Measurements from ENCODE around the gene ACSBG1.

Gene ACSBG1

GRCh38 chr15:78204351-78205309, 29.7 kb downstream of the ACSBG1 start:
- DNase-seq (ENCODE audit: low spot score): no peak
- FAIRE-seq: no peak

- no peak for FAIRE-seq
- DNase-seq (ENCODE audit: low spot score): no peak
These were observed 30.8 kb downstream of the ACSBG1 start for GRCh38 chr15:78203346-78204225.

GRCh38 chr15:78201281-78202190, 32.8 kb downstream of the ACSBG1 start:
- DNase-seq (ENCODE audit: low spot score): no peak

GRCh38 chr15:78200276-78200930, 34.0 kb downstream of the ACSBG1 start:
- no peak for FAIRE-seq

More at GRCh38 chr15:78201281-78202190, 32.8 kb downstream of the ACSBG1 start:
- no peak for FAIRE-seq

GRCh38 chr15:78197632-78198031, 36.7 kb downstream of the ACSBG1 start:
- FAIRE-seq: no peak
- DNase-seq (ENCODE audit: low spot score): no peak

More at GRCh38 chr15:78200276-78200930, 34.0 kb downstream of the ACSBG1 start:
- no peak for DNase-seq (ENCODE audit: low spot score)

- DNase-seq (ENCODE audit: low spot score): peak; percentile 60
- FAIRE-seq: peak; percentile 86
These were observed 38.6 kb downstream of the ACSBG1 start for GRCh38 chr15:78195735-78196201.

- no peak for FAIRE-seq
These were observed 39.8 kb downstream of the ACSBG1 start for GRCh38 chr15:78194568-78194925.

GRCh38 chr15:78193731-78194567, 40.4 kb downstream of the ACSBG1 start:
- no peak for FAIRE-seq
- DNase-seq (ENCODE audit: low spot score): no peak

More at GRCh38 chr15:78194568-78194925, 39.8 kb downstream of the ACSBG1 start:
- no peak for DNase-seq (ENCODE audit: low spot score)

- peak; percentile 77 for FAIRE-seq
These were observed 41.4 kb downstream of the ACSBG1 start for GRCh38 chr15:78192826-78193594.

GRCh38 chr15:78182821-78183220, 51.5 kb downstream of the ACSBG1 start:
- DNase-seq (ENCODE audit: low spot score) (no peak), FAIRE-seq (no peak)

More at GRCh38 chr15:78192826-78193594, 41.4 kb downstream of the ACSBG1 start:
- no peak for DNase-seq (ENCODE audit: low spot score)

GRCh38 chr15:78182336-78182700, 52.0 kb downstream of the ACSBG1 start:
- DNase-seq (ENCODE audit: low spot score) (no peak), FAIRE-seq (no peak)

GRCh38 chr15:78179906-78180305, 54.5 kb downstream of the ACSBG1 start:
- DNase-seq (ENCODE audit: low spot score): no peak
- FAIRE-seq: peak; percentile 55

GRCh38 chr15:78179286-78179840, 55.0 kb downstream of the ACSBG1 start:
- DNase-seq (ENCODE audit: low spot score) (no peak), FAIRE-seq (no peak)

GRCh38 chr15:78178064-78178463, 56.3 kb downstream of the ACSBG1 start:
- FAIRE-seq: no peak
- no peak for DNase-seq (ENCODE audit: low spot score)

- DNase-seq (ENCODE audit: low spot score) (peak; percentile 66), FAIRE-seq (peak; percentile 5)
These were observed 56.9 kb downstream of the ACSBG1 start for GRCh38 chr15:78177447-78177873.

- FAIRE-seq (no peak), DNase-seq (ENCODE audit: low spot score) (no peak)
These were observed 59.0 kb downstream of the ACSBG1 start for GRCh38 chr15:78175330-78175729.

GRCh38 chr15:78174401-78174800, 60.0 kb downstream of the ACSBG1 start:
- FAIRE-seq (no peak), DNase-seq (ENCODE audit: low spot score) (no peak)

- FAIRE-seq: no peak
- DNase-seq (ENCODE audit: low spot score): no peak
These were observed 62.4 kb downstream of the ACSBG1 start for GRCh38 chr15:78171864-78172472.
